CD4-positive, CD25-positive, alpha-beta regulatory T cell (primary cell): Measurements from ENCODE around the gene TMEM14A. TPM values are rescaled to one million over a fixed set of nuclear protein-coding genes. Genes with fewer than 3 reads are reported as not detected.

Source experiments
- ATAC-seq, 2 donors: fragments of 150-1000 bp; cut with Tn5 transposase; one replicate each; pipeline ENCODE4 v1.10.0; 2021; ENCODE audit warnings: low read depth in 2 of 2, moderate number of reproducible peaks in 2 of 2, moderate library complexity in 1 of 2
- DNase-seq, 3 donors: peaks; one replicate each; pipeline versions ENCODE4 v3.0.0 to v3.0.0-alpha.2; 2012 to 2022; ENCODE audit warnings: mixed read lengths in 1 of 3
- H3K27ac ChIP-seq: one replicate; pipeline ENCODE4 v1.7.0; 2013; ENCODE audit warnings: mild to moderate bottlenecking, low read length; ENCODE audit not compliant: insufficient read depth, poor library complexity, severe bottlenecking
- H3K27me3 ChIP-seq: one replicate; pipeline ENCODE4 v1.7.0; 2013; ENCODE audit warnings: low read length; ENCODE audit not compliant: control insufficient read depth, insufficient read depth
- H3K36me3 ChIP-seq: one replicate; pipeline ENCODE4 v1.7.0; 2013; ENCODE audit warnings: mild to moderate bottlenecking, low read length, moderate library complexity; ENCODE audit not compliant: control insufficient read depth, insufficient read depth
- H3K4me1 ChIP-seq: 2 replicates; pipeline ENCODE4 v1.7.0; 2013; ENCODE audit warnings: mild to moderate bottlenecking, low read length; ENCODE audit not compliant: insufficient read depth, control insufficient read depth, poor library complexity, severe bottlenecking
- H3K4me3 ChIP-seq: one replicate; pipeline ENCODE4 v1.7.0; 2013; ENCODE audit warnings: low read depth, mild to moderate bottlenecking, low read length, moderate library complexity
- H3K9me3 ChIP-seq, 2 experiments: 1 replicate in 1 of 2; 2 replicates in 1 of 2; pipeline ENCODE4 v1.7.0; 2013; ENCODE audit warnings: low read length in 2 of 2, mild to moderate bottlenecking in 1 of 2, moderate library complexity in 1 of 2; ENCODE audit not compliant: control insufficient read depth in 2 of 2
- H3K27ac Mint-ChIP-seq, 3 donors: one replicate each; pipeline ENCODE4 v1.8.0; 2020 to 2022; ENCODE audit warnings: mild to moderate bottlenecking in 3 of 3, mixed read lengths in 3 of 3, moderate library complexity in 2 of 3
- H3K27me3 Mint-ChIP-seq: one replicate; pipeline ENCODE4 v1.8.0; 2022; ENCODE audit warnings: mild to moderate bottlenecking, mixed read lengths
- H3K36me3 Mint-ChIP-seq: one replicate; pipeline ENCODE4 v1.8.0; 2020; ENCODE audit warnings: mixed read lengths
- H3K4me1 Mint-ChIP-seq, 4 donors: one replicate each; pipeline ENCODE4 v1.8.0; 2020 to 2022; ENCODE audit warnings: mixed read lengths in 4 of 4, mild to moderate bottlenecking in 1 of 4
- H3K4me3 Mint-ChIP-seq, 4 donors: one replicate each; pipeline ENCODE4 v1.8.0; 2020 to 2022; ENCODE audit warnings: mild to moderate bottlenecking in 4 of 4, mixed read lengths in 4 of 4, moderate library complexity in 3 of 4
- H3K9me3 Mint-ChIP-seq, 7 donors: one replicate each; pipeline ENCODE4 v1.8.0; 2020 to 2022; ENCODE audit warnings: mixed read lengths in 7 of 7, mild to moderate bottlenecking in 3 of 7, moderate library complexity in 2 of 7
- polyA plus RNA-seq, 4 donors: library from polyadenylated mRNA; unstranded; fragments of 300-500 nt; fragmentation: Illumina TruSeq; gene quantifications; one replicate each; pipeline ENCODE4 v1.2.3, GENCODE V29; 2021
- total RNA-seq: library from RNA; stranded (reverse); gene quantifications from one replicate; pipeline ENCODE4 v1.2.3, GENCODE V29; 2022

The TMEM14A gene
- total and polyA plus RNA-seq, 5 donors from 2014 or later, result 8.0 to 55.0 (median 35.8) TPM

GRCh38 chr6:52681416-52681815 lies 10.5 kb downstream of the TMEM14A start:
- Mint-ChIP-seq H3K27me3 (no peaks in the 10 kb centered on the region), H3K36me3 (peaks cover 45% of the 10 kb centered on the region), H3K9me3 (no peaks in the 10 kb centered on the region), H3K4me3 (no peak overlapping the region), H3K4me1 (peaks cover 0 to 10% (median 7%) of the 10 kb centered on the region in 4 donors), H3K27ac (no peak overlapping the region)
- Histone ChIP-seq H3K36me3 (peaks cover 24% of the 10 kb centered on the region), H3K27me3 (no peaks in the 10 kb centered on the region), H3K4me1 (no peaks in the 10 kb centered on the region), H3K9me3 (no peaks in the 10 kb centered on the region), H3K27ac (no peak overlapping the region), H3K4me3 (no peak overlapping the region)
- ATAC-seq (no peak), DNase-seq (no peak)

GRCh38 chr6:52686878-52687699 lies 16.2 kb downstream of the TMEM14A start:
- Histone ChIP-seq H3K27me3 (no peaks in the 10 kb centered on the region), H3K36me3 (peaks cover 17% of the 10 kb centered on the region), H3K4me1 (no peaks in the 10 kb centered on the region), H3K9me3 (no peaks in the 10 kb centered on the region), H3K4me3 (no peak overlapping the region), H3K27ac (no peak overlapping the region)
- Mint-ChIP-seq H3K4me3 (no peak overlapping the region), H3K36me3 (peaks cover 29% of the 10 kb centered on the region), H3K9me3 (no peaks in the 10 kb centered on the region), H3K27me3 (no peaks in the 10 kb centered on the region), H3K27ac (no peak overlapping the region), H3K4me1 (peaks cover 0 to 6% (median 5%) of the 10 kb centered on the region in 4 donors)
- DNase-seq (no peak), ATAC-seq (no peak)

GRCh38 chr6:52689857-52690256 lies 18.9 kb downstream of the TMEM14A start:
- no peak overlapping the region for H3K4me3 ChIP-seq
- H3K27me3 Mint-ChIP-seq, result no peaks in the 10 kb centered on the region
- no peak overlapping the region for H3K27ac Mint-ChIP-seq
- H3K27me3 ChIP-seq, result no peaks in the 10 kb centered on the region
- H3K9me3 ChIP-seq, result no peaks in the 10 kb centered on the region
- H3K4me1 Mint-ChIP-seq, result peaks cover 0 to 4% (median 3%) of the 10 kb centered on the region in 4 donors
- H3K4me3 Mint-ChIP-seq, result no peak overlapping the region
- H3K36me3 ChIP-seq, result peaks cover 8% of the 10 kb centered on the region
- H3K4me1 ChIP-seq, result no peaks in the 10 kb centered on the region
- H3K9me3 Mint-ChIP-seq, result no peaks in the 10 kb centered on the region
- H3K36me3 Mint-ChIP-seq, result peaks cover 15% of the 10 kb centered on the region
- ATAC-seq (no peak), DNase-seq (no peak)
- no peak overlapping the region for H3K27ac ChIP-seq

GRCh38 chr6:52691718-52692117 lies 20.8 kb downstream of the TMEM14A start:
- H3K27ac Mint-ChIP-seq, result no peak overlapping the region
- H3K4me1 Mint-ChIP-seq, result no peaks in the 10 kb centered on the region
- no peaks in the 10 kb centered on the region for H3K4me1 ChIP-seq
- H3K9me3 Mint-ChIP-seq, result no peaks in the 10 kb centered on the region
- H3K27ac ChIP-seq, result no peak overlapping the region
- ATAC-seq (no peak), DNase-seq (no peak)
- no peaks in the 10 kb centered on the region for H3K9me3 ChIP-seq
- peaks cover 12% of the 10 kb centered on the region for H3K36me3 Mint-ChIP-seq
- H3K4me3 ChIP-seq, result no peak overlapping the region
- H3K4me3 Mint-ChIP-seq, result no peak overlapping the region
- peaks cover under 1% of the 10 kb centered on the region for H3K36me3 ChIP-seq
- H3K27me3 ChIP-seq, result no peaks in the 10 kb centered on the region
- no peaks in the 10 kb centered on the region for H3K27me3 Mint-ChIP-seq

DNA sequence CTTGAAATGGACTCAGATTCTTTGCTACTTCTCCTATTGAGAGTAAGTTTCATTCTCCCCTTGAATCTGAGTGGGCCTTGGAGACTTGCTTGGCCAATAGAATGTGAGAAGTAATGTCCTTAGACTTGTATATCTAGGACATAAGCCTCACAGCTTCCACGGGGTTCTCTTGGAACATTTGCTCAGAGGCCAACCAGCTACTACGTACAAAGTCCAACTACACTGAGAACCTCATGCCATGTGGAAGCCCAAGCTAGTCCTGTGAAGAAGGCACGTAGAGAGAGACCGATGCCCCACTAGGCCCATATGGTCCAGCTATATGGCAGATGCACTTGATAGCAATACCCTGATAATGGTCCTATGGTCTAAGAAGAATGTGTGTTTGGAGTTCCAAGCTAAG lies 22.9 kb downstream of the TMEM14A start:
- H3K36me3 ChIP-seq, result no peaks in the 10 kb centered on the region
- H3K27me3 ChIP-seq, result no peaks in the 10 kb centered on the region
- DNase-seq, result no peak
- Mint-ChIP-seq H3K4me3 (no peak overlapping the region), H3K9me3 (no peaks in the 10 kb centered on the region), H3K27me3 (peaks cover 8% of the 10 kb centered on the region), H3K27ac (no peak overlapping the region), H3K36me3 (peaks cover 9% of the 10 kb centered on the region), H3K4me1 (no peaks in the 10 kb centered on the region)
- H3K9me3 ChIP-seq, result no peaks in the 10 kb centered on the region
- no peaks in the 10 kb centered on the region for H3K4me1 ChIP-seq
- no peak overlapping the region for H3K27ac ChIP-seq
- ATAC-seq, result no peak
- no peak overlapping the region for H3K4me3 ChIP-seq

DNA sequence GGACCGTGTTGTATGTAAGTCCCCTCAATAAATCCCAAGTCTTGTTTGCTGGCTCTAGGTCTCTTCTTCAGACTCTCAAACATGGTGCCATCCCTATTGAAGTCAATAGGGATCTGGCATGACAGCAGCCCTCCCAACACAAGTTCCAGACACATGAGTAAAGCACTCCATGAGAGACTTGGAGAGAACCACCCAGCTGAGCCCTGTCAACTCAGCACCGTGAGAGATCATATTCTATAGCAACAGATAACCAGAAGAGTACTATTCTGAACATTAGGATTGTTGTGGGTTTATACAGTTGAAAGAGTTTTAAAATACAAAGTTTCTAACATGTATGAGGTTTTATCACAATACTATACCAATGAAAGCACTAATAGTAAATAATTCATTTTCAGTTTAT lies 23.5 kb downstream of the TMEM14A start:
- Mint-ChIP-seq H3K9me3 (no peaks in the 10 kb centered on the region), H3K4me1 (no peaks in the 10 kb centered on the region), H3K27ac (no peak overlapping the region), H3K4me3 (no peak overlapping the region), H3K27me3 (peaks cover 9% of the 10 kb centered on the region), H3K36me3 (peaks cover 9% of the 10 kb centered on the region)
- H3K9me3 ChIP-seq, result no peaks in the 10 kb centered on the region
- no peak overlapping the region for H3K27ac ChIP-seq
- H3K27me3 ChIP-seq, result peaks cover 2% of the 10 kb centered on the region
- no peaks in the 10 kb centered on the region for H3K36me3 ChIP-seq
- no peak overlapping the region for H3K4me3 ChIP-seq
- no peak for ATAC-seq
- no peaks in the 10 kb centered on the region for H3K4me1 ChIP-seq
- no peak for DNase-seq

DNA sequence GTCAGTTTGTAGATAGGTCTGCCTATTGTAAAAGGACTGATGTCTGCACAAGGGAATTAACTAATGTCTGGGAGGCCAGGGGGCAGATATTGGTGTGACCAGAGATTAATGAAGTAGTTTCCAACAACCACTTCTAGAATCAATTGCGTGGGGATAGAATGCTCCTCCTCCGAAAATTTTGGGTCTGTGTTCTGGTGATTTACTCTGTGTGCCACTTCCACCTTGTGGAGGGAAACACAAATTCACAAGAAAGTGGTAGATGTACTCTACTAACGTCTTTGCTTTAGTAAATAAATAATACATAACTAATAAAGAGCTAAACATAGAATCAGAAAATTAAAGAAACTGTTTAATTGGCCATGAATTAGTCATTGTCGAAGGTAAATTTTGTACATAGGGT lies 25.5 kb downstream of the TMEM14A start:
- no peak for ATAC-seq
- Mint-ChIP-seq H3K27ac (no peak overlapping the region), H3K4me3 (no peak overlapping the region), H3K4me1 (no peaks in the 10 kb centered on the region), H3K9me3 (peaks cover 0 to 1% (median 0%) of the 10 kb centered on the region in 7 donors), H3K36me3 (no peaks in the 10 kb centered on the region), H3K27me3 (peaks cover 12% of the 10 kb centered on the region)
- Histone ChIP-seq H3K4me3 (no peak overlapping the region), H3K27me3 (peaks cover 4% of the 10 kb centered on the region), H3K4me1 (no peaks in the 10 kb centered on the region), H3K9me3 (no peaks in the 10 kb centered on the region), H3K36me3 (no peaks in the 10 kb centered on the region), H3K27ac (no peak overlapping the region)
- DNase-seq, result no peak

GRCh38 chr6:52697903-52698302 lies 27.0 kb downstream of the TMEM14A start:
- Mint-ChIP-seq H3K27ac (no peak overlapping the region), H3K4me3 (no peak overlapping the region), H3K9me3 (peaks cover 0 to 1% (median 0%) of the 10 kb centered on the region in 7 donors), H3K27me3 (peaks cover 16% of the 10 kb centered on the region), H3K36me3 (no peaks in the 10 kb centered on the region), H3K4me1 (no peaks in the 10 kb centered on the region)
- Histone ChIP-seq H3K4me3 (no peak overlapping the region), H3K4me1 (no peaks in the 10 kb centered on the region), H3K9me3 (no peaks in the 10 kb centered on the region), H3K27me3 (peaks cover 8% of the 10 kb centered on the region), H3K36me3 (no peaks in the 10 kb centered on the region), H3K27ac (no peak overlapping the region)
- no peak for DNase-seq
- no peak for ATAC-seq
